Fibroblast of the aortic adventitia (primary cell): ENCODE results near the gene CNTN5. TPM values are rescaled to one million over a fixed set of nuclear protein-coding genes. Genes with fewer than 3 reads are reported as not detected.

ENCODE experiments used
- DNase-seq: peaks from one replicate; pipeline ENCODE4 v3.0.0-alpha.2; 2010; ENCODE audit warnings: low read depth
- H3K4me3 ChIP-seq: 2 replicates; pipeline ENCODE4 v1.5.1; 2011; ENCODE audit warnings: low read depth, mild to moderate bottlenecking, control low read depth, low read length, moderate library complexity
- total RNA-seq: library from RNA; depleted of rRNA; stranded (reverse); fragments of >200 nt; gene quantifications from 2 replicates; pipeline ENCODE4 v1.2.3, GENCODE V29; 2012; ENCODE audit warnings: low replicate concordance
- TF ChIP-seq, protein P1 (sequence below): IDR thresholded peaks from 2 replicates; pipeline ENCODE4 v1.5.1; 2011; ENCODE audit warnings: mild to moderate bottlenecking, low read length, control low read depth, inconsistent platforms; ENCODE audit not compliant: insufficient read depth

The CNTN5 gene
- total RNA-seq, 1 donor: 0.90 TPM

GRCh38 chr11:99739464-99740089 lies 718.8 kb downstream of the CNTN5 start:
- TF ChIP-seq, protein P1, sequence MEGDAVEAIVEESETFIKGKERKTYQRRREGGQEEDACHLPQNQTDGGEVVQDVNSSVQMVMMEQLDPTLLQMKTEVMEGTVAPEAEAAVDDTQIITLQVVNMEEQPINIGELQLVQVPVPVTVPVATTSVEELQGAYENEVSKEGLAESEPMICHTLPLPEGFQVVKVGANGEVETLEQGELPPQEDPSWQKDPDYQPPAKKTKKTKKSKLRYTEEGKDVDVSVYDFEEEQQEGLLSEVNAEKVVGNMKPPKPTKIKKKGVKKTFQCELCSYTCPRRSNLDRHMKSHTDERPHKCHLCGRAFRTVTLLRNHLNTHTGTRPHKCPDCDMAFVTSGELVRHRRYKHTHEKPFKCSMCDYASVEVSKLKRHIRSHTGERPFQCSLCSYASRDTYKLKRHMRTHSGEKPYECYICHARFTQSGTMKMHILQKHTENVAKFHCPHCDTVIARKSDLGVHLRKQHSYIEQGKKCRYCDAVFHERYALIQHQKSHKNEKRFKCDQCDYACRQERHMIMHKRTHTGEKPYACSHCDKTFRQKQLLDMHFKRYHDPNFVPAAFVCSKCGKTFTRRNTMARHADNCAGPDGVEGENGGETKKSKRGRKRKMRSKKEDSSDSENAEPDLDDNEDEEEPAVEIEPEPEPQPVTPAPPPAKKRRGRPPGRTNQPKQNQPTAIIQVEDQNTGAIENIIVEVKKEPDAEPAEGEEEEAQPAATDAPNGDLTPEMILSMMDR: no peak
- peak; percentile 2 for DNase-seq

DNA sequence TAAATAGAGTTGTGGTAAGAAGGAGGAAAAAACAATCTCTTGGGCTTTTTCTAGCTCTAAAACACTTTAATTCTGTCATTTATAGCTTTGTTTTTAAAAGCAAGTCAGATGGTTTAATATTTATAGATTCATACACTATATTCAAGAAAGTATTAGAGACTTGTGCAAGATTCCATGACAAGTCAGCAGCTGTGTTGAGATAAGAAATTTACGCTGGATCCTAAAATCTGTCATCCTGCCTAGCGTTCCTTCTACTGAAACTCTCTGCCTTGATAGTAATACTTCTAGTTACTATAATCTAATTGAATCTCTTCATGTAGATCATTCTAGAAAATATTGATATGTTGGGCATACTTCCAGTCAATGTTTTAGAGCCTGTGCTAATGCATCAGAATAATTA lies 721.8 kb downstream of the CNTN5 start:
- TF ChIP-seq, protein P1: no peak
- no peak for DNase-seq

More at GRCh38 chr11:99739464-99740089, 718.8 kb downstream of the CNTN5 start:
- no peak overlapping the region for H3K4me3 ChIP-seq

DNA sequence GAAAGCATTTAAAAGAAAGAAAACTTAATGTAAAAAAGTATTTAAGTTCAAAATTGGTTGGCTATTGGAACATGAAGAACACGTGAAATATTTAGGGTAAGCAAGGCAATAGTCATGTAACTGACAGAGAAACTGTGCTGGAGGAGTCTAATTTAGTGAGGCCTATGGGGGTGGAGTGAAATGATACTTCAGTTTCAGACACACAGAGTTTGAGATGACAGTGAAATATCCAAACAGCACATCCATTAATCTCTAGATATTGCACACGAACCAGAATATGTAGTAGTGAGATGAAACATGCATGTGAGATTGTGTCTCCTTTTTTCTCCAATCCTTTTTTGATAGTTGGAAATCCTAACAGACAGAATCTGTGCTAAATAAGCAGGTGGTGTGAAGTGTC lies 739.0 kb downstream of the CNTN5 start:
- no peak overlapping the region for H3K4me3 ChIP-seq
- TF ChIP-seq, protein P1: no peak
- DNase-seq: no peak

More for the DNA sequence above, 721.8 kb downstream of the CNTN5 start:
- no peak overlapping the region for H3K4me3 ChIP-seq

DNA sequence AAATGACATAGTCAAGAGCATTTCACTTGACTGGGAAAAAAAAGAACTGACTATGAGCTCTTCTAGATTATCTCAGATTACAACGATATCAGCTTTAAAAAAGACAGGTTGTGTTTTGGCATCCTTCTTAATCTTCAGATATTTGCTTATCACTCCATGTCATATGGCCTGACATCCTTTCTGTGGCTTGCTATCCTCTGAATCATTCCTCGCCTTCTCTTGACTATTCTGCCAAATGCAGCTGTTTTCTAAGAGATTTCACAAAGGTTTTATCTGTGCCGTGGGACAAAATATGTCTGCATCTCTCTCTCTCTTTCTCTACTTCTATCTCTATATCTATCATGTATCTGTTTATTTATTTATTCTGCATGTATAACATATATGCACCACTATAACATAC lies 746.1 kb downstream of the CNTN5 start:
- no peak overlapping the region for H3K4me3 ChIP-seq
- DNase-seq: no peak
- TF ChIP-seq, protein P1: no peak

DNA sequence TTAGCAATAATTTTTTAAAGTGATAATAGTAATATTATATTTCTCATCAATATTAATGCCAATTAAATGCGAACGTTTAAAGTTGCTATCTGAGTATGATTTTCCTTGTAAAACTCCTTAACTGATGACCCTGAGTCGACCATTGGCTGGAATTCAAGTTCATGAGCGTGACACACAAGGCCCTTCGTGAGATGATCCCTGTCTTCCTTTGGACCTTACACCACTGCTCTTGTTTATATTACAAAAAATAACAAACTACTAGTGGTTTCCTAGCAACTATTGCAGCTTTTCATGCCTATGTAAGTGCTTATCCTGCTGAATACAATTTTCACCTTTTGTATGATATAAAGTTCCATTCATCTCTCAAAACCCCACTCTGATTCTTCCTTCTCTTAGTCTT lies 752.9 kb downstream of the CNTN5 start:
- no peak for DNase-seq
- no peak overlapping the region for H3K4me3 ChIP-seq
- TF ChIP-seq, protein P1: no peak

GRCh38 chr11:99781074-99781473 lies 760.3 kb downstream of the CNTN5 start:
- TF ChIP-seq, protein P1: no peak
- H3K4me3 ChIP-seq: no peak overlapping the region
- DNase-seq: no peak

GRCh38 chr11:99791354-99791753 lies 770.6 kb downstream of the CNTN5 start:
- no peak for DNase-seq
- TF ChIP-seq, protein P1: no peak
- H3K4me3 ChIP-seq: no peak overlapping the region
